Stimulated activated CD4-positive, alpha-beta T cell treated with anti-CD3 and anti-CD28 coated beads, Interleukin-4, amount 100 ng/mL, for 48 hours (primary cell): ENCODE results near the gene CEMIP.
A peak's percentile ranks its signal among the peaks of the same experiment; 100 is the strongest.
"Not testable (repeated sequence)": the region's sequence is repeated elsewhere in the genome, so short reads cannot be mapped to it uniquely, and the experiment has no call there.

Experiments
- DNase-seq, 2 donors: peaks; one replicate each; pipeline ENCODE4 v3.0.0-alpha.2; 2020; ENCODE audit warnings: low read depth in 2 of 2

CEMIP gene

GRCh38 chr15:80953953-80954778 is 175.0 kb downstream of the CEMIP start:
- no peak for DNase-seq

- peak; percentile 37 to 62 for DNase-seq
Observed at GRCh38 chr15:80955571-80956452, 176.6 kb downstream of the CEMIP start.

DNA sequence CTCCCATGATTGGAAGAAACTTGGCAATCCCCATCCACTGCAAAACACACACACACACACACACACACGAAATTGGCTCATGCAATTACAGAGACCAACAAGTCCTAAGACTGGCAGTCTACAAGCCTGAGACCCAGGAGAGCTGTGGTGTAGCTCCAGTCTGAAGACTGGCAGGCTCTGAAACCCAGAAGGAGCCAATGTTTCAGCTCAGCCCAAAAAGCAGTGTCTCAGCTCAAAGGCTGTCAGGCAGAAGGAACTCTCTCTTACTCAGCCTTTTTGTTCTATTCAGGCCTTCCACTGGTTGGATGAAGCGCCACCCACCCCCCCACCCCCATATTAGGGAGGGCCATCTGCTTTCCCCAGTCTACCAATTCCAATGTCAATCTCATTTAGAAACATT is 178.4 kb downstream of the CEMIP start:
- no peak for DNase-seq

GRCh38 chr15:80957976-80958375 is 178.8 kb downstream of the CEMIP start:
- DNase-seq = no peak

DNA sequence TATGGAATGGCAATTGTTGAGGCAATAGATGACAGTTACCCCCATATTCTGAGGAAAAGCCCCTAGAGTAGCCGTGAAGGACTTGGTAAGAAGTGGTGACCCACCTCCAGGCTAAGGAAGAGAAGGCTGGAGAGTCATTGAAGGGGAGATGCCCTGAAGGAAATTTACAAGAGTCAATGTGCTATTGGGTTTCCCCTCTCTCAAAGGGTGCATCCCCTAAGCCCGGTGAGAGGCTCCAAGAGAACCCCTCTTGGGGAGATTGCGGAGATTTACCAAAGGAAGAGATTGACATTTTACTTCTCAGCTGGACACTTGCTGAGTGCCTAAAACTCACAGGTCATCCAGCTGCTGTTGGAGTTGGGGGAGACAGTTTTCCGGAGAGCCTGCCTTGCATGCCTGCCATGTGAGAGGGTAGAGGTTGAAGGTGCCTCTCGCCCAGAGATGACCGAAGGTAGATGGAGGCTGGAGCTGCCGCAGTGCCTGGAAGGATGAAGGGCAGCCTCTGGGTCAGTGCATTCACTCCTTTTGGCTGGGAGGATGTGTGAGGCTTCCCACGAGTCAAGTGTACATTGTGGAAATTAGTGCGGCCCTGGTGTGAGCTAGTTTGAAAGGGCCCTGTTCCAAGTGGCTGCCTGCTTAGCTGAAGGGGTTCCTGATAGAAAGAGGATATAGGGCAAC is 179.8 kb downstream of the CEMIP start:
- DNase-seq = no peak

- not testable (repeated sequence) for DNase-seq
Observed at GRCh38 chr15:80965454-80965853, 186.3 kb downstream of the CEMIP start.

- DNase-seq = no peak
Observed at GRCh38 chr15:80966431-80967197, 187.4 kb downstream of the CEMIP start.

DNA sequence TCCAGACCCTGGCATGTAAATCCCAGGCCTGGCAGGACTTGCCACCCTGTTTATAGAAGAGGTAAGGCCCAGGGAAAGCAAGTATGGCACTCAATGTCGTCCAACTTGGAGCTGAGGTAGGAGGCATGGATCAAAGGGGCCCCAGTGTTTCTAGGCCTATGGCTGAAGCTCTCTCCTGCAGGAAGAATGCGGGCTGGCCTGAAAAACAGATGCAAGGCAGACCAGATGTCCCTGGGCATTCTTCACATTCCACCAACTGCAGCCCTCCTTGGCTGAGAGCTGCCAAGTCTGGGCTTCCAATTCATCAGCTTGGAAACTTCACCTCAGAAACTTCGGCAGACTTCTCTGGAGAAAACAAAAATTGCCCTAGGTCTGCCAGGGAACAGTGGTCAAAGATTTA is 188.3 kb downstream of the CEMIP start:
- no peak for DNase-seq

DNA sequence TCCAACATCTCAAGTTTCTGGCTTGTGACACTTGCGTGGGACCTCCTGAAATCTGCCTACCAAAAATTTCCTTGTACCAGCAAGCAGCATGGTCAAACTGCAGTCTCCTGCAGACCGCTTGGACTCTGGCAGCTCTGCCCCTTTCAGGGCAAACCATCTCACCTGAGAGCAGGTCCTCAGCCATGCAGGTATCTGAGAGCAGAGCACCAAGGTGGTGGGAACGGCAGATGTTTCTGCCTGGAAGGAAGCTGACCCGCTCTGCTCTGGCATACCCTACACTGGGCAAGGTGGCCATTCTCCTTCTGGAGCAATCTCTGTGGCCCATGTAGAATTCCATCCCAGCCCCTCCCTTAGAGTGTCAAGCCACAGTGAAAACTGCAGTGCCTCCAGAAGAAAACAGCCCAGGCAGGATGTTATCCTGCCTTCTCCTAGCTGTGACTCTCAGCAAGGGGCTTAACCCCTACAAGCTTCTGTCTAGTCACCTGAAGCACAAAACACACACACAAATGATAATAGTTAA is 188.9 kb downstream of the CEMIP start:
- no peak for DNase-seq

DNA sequence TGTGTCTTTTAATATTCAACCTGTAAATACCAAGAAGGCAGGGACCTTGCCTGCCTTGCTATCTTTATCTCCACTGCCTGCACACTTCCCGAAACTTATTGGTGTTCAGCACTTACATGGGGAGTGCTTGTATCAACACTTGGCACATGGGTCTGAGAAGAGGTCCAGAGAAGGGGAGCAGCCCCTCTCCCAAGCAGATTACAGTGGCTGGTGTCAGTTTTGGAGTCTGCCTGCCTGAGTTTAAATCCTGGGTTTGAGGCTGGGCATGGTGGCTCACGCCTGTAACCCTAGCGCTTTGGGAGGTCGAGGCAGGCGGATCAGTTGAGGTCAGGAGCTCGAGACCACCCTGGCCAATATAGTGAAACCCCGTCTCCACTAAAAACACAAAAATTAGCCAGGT is 190.1 kb downstream of the CEMIP start:
- DNase-seq = no peak

DNA sequence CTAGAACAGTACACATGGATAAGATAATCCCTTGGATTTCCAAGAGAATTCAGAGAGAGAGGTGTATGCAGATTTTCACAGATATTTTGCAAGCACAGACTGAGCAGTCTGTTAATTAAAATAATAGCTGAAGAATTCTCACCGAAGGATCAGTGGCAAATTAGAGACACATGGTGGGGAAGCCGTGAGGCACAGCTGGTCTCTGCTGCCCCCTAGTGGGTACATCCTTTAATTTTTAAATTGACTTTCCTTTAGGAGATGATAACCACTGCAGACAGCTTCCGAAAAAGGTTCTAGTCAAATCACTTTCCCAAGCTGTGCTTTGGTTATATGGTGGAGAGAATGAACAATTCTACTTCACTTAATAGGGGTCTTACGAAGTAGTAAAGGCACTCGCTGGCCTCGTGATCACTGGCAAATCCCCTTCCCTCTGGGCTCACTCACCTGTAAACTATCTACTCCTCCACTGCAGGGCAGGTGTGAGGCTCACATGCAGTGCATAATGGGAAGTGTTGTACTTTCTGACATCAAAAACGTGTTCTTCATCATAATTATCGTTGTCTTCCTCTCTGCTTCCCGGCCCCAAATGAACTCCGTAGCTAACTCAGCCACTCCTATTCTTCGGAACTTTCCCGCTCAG is 191.0 kb downstream of the CEMIP start:
- peak; percentile 45 to 51 for DNase-seq

DNA sequence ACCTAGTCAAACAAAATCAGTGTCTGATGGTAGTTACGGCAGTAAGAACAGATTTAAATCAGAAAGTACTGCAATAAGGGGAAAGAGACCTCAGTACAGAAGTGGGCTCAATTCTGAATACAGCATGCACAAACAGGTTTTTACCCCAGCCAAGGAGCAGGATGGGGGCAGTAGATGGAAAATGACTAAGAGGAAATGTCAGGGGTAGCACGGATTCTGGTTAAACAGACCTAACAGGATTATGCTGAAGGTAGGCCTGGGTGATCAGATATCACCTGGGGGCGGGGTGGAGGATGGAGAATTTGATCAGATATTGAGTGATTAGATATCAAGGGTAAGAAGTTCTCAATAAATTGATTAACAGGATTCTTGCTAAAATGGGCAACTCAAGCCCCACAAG is 191.5 kb downstream of the CEMIP start:
- DNase-seq = no peak

- DNase-seq = no peak
Observed at GRCh38 chr15:80971143-80971542, 192.0 kb downstream of the CEMIP start.

DNA sequence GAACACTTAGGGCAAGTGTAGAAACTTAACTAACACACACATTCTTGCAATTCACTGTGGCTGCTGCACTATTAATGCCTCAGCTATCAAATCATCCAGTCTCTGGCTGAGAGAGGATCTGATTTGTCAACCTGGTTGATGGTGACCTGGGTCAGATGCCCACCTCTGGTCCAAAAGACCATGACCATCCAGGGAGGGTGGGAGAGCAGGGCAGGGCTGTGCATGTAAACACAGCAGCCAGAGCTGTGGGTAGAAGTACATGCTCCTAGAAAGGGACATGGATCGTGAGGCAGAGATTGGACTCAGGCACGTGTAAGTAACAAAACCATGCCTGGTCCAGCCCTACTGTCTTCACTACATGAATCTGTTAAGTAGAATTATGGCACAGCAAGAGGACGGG is 193.1 kb downstream of the CEMIP start:
- DNase-seq = no peak

DNA sequence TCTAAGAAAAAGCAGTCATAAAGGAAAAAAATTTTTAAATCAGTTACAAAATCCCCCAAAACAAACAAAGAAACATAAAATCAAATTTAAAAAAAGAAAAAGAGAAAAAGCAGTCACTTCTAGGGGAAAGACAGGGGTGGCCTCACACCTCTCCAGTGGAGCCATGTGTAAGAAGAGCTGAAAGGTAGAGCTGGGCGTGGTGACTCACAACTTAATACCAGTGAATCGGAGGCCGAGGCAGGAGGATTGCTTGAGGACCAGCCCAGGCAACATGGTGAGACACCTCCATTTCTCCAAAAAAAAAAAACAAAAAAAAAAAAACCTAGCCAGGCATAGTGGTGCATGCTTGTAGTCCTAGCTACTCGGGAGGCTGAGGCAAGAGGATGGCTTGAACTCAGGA is 195.7 kb downstream of the CEMIP start:
- DNase-seq = no peak

DNA sequence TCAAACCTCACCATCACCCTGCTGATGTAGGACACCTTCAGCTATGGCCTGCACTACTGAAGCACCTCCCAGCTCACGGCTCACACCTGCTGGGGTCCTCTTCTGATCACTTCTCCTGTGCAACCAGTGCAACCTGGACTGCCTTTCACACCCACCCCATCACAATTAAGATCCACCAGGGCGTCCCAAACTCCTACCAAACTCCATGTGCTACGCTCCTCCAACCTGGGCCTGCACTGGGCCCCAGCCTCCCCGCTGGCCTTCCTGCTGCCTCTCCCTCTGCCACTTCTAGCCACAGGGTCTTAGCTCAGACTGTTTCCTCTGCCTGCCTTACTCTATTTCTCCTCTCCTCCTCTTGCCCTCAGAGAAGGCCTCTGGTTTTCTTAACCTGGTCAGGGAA is 197.7 kb downstream of the CEMIP start:
- no peak for DNase-seq

DNA sequence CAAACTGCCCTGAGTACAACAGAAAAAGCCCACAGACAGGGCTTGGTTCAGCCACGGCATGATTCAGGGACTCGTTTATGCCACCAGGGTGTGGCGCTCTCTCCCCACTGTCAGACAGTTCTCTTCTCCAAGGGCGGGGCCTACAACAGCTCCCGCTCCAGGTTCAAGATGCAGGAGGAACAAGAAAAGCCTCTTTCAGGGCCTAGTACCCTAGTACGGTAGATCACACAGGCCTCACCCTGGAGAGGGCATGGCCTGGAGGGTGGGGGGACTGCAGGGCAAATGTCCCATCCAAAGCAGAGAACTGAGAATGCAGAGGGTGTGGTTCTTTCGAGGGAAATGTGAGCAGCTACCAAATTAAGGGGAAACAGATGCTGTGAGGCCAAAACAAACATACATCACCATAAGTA is 198.5 kb downstream of the CEMIP start:
- peak; percentile 33 to 36 for DNase-seq

DNA sequence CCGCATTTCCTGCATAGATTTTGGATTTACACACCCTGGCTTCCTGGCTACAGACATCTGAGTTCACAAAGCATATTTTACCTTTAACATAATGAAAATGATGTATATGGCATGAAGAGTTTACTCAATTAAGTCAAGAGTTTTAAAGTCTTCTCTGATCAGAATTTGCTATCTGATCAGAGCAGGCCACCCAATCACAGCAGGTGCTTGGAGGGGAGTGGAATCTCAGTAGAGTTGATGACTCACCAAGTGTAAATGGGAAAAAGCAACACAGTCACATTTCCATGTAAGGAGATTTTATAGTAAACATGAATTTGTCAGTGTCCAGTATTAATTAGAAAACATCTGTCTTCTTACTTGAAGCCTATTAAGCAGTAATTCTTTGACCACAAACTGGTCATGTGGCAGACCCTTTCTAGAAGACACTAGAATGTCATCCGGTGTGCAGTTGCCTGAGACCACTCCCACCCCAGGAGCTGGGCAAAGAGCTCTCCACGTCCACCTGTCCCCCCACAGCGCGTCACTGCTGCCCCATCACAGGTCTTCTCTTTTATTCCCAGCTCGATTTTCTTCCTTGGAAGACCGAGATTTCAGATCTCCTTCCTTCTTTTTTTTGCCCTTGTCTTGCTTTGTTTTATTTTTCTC is 199.6 kb downstream of the CEMIP start:
- DNase-seq = no peak

DNA sequence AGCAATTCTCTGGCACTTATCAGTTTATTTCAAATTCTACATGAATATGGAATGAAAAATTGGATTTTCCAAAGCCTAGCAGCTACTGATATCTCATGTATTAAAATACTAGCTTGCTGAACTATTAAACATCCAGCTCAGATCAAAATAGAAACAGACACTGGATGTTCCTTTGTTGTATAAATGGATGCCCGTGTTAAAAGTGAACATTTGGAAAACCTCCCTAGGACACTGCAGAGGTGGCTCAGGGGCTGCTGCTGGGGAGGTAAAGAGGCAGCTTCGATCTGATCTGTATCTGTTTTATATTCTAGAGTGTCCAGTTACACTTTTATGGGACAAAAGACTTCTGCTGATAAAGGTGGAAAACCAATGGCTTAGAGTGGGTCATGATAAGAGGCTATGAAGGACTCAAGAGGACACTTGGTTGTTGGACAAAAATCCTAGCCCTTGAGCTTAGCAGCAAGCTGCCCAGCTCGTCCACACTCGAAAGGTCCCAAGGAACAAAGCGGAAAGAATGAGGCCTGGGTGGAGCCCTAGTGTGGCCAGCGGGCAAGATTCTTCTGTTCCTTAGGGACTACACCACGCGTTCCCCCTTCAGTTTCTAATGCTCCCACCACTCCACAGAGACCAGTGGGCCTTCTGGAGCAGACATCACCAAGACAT is 200.5 kb downstream of the CEMIP start:
- no peak for DNase-seq

GRCh38 chr15:80982205-80982604 is 203.0 kb downstream of the CEMIP start:
- DNase-seq = no peak
